ENCODE measurements around the gene GATA6.

Gene GATA6

GRCh38 chr18:22167091-22167470, 2.3 kb upstream of the GATA6 start:
- DNase-seq, result no peak

DNA sequence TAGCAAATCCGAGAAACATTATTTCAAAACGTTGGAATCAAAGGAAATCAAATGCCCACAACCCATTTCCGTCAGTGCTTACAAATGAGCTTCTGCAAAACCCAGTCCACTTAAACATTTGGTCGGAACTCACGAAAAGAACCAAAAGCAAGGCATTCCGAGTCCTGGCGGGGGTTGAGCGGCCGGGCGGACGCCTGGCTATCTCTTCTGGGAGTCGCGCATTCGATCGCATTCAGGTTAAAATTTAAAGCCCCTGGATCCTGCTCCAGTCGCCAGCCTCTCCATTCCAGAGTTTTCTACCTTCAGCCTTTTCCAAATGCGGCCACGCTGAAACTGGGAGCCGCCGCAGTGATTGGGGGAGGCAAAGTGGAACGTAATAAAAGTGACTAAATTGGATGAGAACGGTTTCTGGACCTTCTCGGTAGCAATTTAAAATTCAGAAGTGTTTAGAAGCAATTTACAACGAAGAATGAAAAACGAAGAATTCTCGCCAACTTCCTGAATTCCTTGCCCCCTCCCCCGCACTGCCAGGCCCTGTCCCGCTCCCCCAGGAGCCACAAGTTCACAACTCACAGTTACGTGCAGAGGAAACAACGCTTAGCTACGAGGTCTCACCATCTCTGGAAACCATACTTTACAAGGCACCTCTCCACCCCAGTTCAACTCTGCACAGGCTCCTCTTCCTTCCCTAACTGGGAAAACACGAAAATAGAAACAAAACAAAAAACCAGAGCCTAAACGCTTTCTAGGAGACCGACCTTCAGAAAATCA, 1.7 kb upstream of the GATA6 start:
- DNase-seq, result no peak

- no peak for DNase-seq
Observed at GRCh38 chr18:22168360-22168921, 948 bp upstream of the GATA6 start.

DNA sequence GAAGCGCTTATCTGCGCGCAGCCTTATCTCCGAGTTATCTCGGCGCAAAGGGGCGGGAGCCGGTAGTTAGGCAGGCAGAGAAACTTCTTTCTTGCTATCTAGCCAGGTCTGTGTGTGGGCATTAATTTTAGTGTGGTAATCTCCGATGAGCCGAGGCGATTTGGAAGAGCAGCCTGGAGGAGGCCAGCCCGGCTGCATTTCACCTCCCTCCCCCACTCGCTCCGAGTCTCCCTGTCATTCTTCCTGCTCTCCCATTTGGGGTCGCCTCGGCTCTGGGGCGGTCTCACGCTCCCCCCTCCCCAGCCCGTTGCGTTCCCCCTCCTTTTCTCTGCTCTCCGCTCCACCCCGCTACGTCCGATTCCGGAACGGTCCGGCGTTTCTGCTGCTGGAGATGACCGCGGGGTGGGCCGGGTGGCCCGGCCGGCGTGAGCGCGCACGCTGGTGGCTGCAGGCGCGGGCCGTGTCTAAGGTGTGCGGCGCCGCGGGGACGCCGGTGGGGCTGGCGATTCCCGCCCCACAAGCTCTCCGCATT, 566 bp downstream of the GATA6 start:
- no peak for DNase-seq

DNA sequence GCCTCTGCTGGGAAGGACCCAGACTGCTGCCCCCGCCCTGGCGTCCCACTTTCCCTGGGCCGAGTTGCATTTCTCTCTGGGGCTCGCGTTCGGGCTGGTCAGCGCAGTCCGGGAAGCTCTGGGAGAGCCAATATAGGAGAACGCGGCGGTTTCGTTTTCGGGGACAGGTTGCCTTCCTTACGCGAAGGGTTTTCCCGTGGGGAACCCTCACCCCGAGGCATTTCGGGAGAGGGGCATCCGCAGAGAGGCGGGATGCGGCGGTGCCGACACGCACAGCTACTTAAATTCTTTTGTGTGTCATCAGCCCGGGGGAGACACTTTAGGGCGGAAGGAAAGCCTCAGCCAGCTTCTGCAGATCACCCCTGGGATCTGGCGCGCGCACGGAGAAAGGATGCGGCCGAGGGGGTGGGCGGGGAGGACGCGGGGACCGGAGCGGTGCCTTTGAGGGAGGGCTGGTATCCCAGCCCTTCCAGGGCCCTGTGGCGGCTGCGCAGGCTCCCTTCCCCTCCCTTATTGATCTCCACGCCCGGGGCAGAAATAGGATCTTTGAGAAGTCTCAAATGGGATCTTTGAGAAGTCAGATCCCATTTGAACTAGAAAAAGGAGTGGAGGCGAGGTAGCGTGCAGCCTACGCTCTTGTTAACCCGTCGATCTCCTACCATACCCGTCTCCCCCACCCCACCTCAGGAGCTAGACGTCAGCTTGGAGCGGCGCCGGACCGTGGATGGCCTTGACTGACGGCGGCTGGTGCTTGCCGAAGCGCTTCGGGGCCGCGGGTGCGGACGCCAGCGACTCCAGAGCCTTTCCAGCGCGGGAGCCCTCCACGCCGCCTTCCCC, 1.2 kb downstream of the GATA6 start:
- no peak for DNase-seq

- no peak for DNase-seq
Observed at GRCh38 chr18:22171258-22172119, 2.1 kb downstream of the GATA6 start.

- no peak for DNase-seq
Observed at GRCh38 chr18:22172120-22172582, 2.8 kb downstream of the GATA6 start.

GRCh38 chr18:22172594-22173049, 3.2 kb downstream of the GATA6 start:
- no peak for DNase-seq

GRCh38 chr18:22173221-22173927, 4.0 kb downstream of the GATA6 start:
- no peak for DNase-seq

DNA sequence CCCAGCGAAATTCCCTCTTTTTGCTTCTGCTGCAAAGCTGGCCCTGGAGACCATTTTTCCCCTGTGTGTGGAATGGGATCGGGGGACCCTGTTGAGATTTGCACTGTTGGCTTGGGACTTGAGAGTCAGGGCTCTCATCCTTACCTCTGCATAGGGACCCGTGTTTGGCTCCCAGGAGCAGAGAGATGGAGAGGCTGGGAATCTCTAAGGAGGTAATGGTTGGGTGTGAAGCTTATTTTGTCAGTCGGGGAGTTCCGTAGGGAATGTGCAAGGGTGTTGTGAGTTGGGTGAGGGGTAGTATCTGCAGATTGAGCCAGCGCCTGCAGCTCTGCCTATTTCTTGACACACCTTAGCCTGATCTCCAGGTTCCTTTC, 4.5 kb downstream of the GATA6 start:
- DNase-seq, result no peak

- DNase-seq, result no peak
Observed at GRCh38 chr18:22174341-22175145, 5.2 kb downstream of the GATA6 start.

GRCh38 chr18:22175346-22175745, 6.0 kb downstream of the GATA6 start:
- no peak for DNase-seq

- no peak for DNase-seq
Observed at GRCh38 chr18:22176420-22177326, 7.3 kb downstream of the GATA6 start.

DNA sequence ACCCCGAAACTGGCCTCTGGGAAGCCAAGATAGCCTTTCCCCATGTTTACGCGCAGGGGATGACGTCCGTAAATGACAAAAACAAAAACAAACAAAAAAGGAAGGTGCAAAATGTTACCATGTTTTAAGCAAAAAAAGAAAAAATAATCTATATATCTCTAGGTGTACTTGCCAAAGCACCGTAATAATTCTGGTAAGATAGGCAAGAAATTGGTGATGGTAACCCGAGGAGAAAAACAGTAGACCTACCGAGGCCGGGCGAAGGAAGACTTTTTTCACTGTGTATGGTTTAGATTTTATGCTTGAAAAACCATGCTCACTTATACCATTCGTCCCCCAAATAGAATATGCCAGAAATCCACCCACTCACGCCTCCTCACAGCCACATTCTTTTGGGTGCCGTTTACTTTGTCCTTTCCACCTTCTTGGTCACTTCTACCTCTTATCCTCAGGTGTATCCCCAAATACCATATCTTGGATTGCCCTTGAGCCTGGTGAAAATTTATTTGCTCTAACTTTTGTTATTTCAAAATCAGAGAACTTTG, 8.0 kb downstream of the GATA6 start:
- no peak for DNase-seq

- no peak for DNase-seq
Observed at GRCh38 chr18:22179174-22179573, 9.8 kb downstream of the GATA6 start.

DNA sequence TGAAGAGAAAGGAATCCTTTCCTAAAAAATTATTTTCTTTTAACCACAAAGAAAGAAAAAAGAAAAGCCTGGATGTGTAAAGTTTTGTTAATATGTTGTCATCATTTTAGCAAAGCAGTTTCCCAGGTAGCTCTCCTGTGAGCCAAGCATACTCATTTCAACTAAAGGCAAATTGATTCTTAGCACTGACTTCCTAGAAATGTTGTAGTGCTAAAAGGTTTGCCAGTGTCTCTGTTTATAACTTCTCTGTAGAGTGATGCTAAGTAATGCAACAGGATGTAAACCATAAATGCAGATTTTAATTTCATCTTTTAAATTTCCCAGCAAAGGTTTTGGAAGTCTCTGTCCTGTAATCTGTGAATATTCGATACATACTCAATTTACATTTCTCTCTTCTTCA, 10.2 kb downstream of the GATA6 start:
- DNase-seq, result no peak

DNA sequence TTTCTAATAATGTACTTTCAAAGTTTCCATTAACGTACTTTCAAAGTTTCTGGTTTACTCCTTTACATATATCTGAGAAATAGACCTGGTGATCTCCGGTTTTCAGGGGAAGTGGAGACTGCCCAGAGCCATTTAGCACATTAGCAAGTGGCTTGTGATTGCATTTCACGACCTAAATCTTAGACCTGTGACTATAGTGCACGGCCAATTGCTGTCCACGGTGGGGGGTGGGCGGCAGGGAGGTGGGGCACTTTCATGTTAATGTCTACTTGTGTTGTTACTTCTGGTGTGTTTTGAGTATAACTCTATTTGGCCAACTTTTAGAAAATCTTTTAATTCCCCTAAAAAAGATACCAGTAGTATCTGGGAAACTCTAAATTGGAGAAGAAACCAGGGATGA, 11.3 kb downstream of the GATA6 start:
- no peak for DNase-seq

DNA sequence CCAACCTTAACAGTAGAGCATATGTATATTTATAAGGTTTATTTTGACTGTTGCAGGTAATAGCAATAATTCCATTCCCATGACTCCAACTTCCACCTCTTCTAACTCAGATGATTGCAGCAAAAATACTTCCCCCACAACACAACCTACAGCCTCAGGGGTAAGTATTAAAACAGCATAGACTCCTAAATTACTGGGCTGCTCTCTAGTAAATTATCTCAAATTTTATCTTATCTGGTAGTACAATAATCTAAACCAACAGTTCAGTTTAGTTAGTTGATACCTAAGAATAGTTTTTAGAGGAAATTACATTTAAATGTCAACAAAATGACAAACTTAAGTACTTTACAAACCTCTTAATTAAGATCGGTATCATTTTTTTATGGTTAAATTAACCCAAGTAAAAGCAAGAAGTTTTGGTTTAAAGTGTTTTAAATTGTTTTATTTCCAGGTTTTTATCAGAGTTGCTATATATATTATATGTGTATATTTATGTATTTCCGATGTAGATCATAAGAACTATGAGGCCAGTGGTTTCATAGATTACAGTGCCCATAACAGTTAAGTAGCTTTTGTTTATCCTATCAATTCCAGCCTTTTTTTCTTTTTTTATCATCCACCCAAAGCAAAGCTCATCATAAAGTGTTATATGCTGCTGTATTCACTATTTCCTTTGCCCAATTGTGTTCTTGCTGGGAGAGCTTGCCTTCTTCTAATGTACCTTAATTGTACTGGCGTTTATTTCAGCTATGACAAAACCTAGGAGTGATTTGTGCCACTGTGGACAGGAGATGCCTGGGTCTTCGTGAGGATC, 13.7 kb downstream of the GATA6 start:
- no peak for DNase-seq

- DNase-seq, result no peak
Observed at GRCh38 chr18:22183698-22184170, 14.3 kb downstream of the GATA6 start.
